ENCODE data around the gene PFN1. TPM values are rescaled to one million over a fixed set of nuclear protein-coding genes. Genes with fewer than 3 reads are reported as not detected.
A peak's percentile ranks its signal among the peaks of the same experiment; 100 is the strongest.

The PFN1 gene
- total and polyA plus RNA-seq, 2 of the 8 experiments (the other 6 are each of a cell fraction or from before 2014, with no cell fraction given) = 1,355 to 1,949 TPM

- TF ChIP-seq CBX8 (IDR thresholded peaks at IDR 0.05; ENCODE audit: borderline replicate concordance, low read depth, low read length) = no peak
- no peak for TF ChIP-seq CHD1 (IDR thresholded peaks at IDR 0.05; ENCODE audit: low read depth, low read length)
- no peak for TF ChIP-seq SUZ12 (IDR thresholded peaks at IDR 0.05; ENCODE audit: low read length)
- TF ChIP-seq CHD2 (IDR thresholded peaks at IDR 0.05; ENCODE audit: low read length) = no peak
- TF ChIP-seq KDM5A (IDR thresholded peaks at IDR 0.05; ENCODE audit: low read length) = no peak
- TF ChIP-seq SRF (IDR thresholded peaks at IDR 0.05; ENCODE audit: low read depth, low read length) = no peak
- TF ChIP-seq TAF7 (optimal IDR thresholded peaks at IDR 0.05; ENCODE audit: borderline replicate concordance, low read depth, low read length) = peak; percentile 36
- TF ChIP-seq ATF3 (IDR thresholded peaks at IDR 0.05; ENCODE audit: insufficient read depth, low read depth, low read length) = no peak
- peak; percentile 49 for TF ChIP-seq ASH2L (IDR thresholded peaks at IDR 0.05; ENCODE audit: low read length)
- no peak for TF ChIP-seq EZH2 (IDR thresholded peaks at IDR 0.05; ENCODE audit: low read depth, low read length, severe bottlenecking)
- no peak for TF ChIP-seq SIN3A (conservative IDR thresholded peaks at IDR 0.05 in 1 of 2, IDR thresholded peaks at IDR 0.05 in 1 of 2; ENCODE audit: low read depth in 1 of 2, low read length in 2 of 2)
- no peak for TF ChIP-seq SAP30 (IDR thresholded peaks at IDR 0.05; ENCODE audit: insufficient read depth, insufficient replicate concordance, low read length)
- TF ChIP-seq YY1 (IDR thresholded peaks at IDR 0.05; ENCODE audit: low read depth, low read length) = no peak
- TF ChIP-seq GTF2F1 (IDR thresholded peaks at IDR 0.05; ENCODE audit: borderline replicate concordance, low read depth, low read length) = no peak
- TF ChIP-seq JUN (IDR thresholded peaks at IDR 0.05; ENCODE audit: low read depth, low read length) = no peak
- no peak for TF ChIP-seq POLR2AphosphoS5 (IDR thresholded peaks at IDR 0.05; ENCODE audit: low read depth, low read length)
- TF ChIP-seq TBP (IDR thresholded peaks at IDR 0.05; ENCODE audit: low read depth, low read length) = no peak
- TF ChIP-seq RAD21 (IDR thresholded peaks at IDR 0.05 in 1 of 2, conservative IDR thresholded peaks at IDR 0.05 in 1 of 2; ENCODE audit: low read depth in 2 of 2, low read length in 2 of 2) = no peak
- TF ChIP-seq RBBP5 (IDR thresholded peaks at IDR 0.05; ENCODE audit: borderline replicate concordance, low read depth, low read length) = peak; percentile 36; the same call in 1 of the 2 replicates
- no peak for TF ChIP-seq CTCF (IDR thresholded peaks at IDR 0.05; ENCODE audit: control extremely low read depth in 1 of 3, insufficient read depth in 1 of 3, low read depth in 1 of 3, low read length in 3 of 3)
- TF ChIP-seq BACH1 (IDR thresholded peaks at IDR 0.05; ENCODE audit: low read length) = no peak
- no peak for TF ChIP-seq SP4 (IDR thresholded peaks at IDR 0.05; ENCODE audit: low read length)
Observed at GRCh38 chr17:4950075-4950745, 1.9 kb upstream of the PFN1 start (continued).

Data from H1 (cell line).